ENCODE results near the gene ETV3. TPM values are rescaled to one million over a fixed set of nuclear protein-coding genes. Genes with fewer than 3 reads are reported as not detected.

Gene ETV3
- total and polyA plus RNA-seq, 2 of the 13 experiments (the other 11 are each of a cell fraction or from before 2014, with no cell fraction given): 4.2 to 5.8 TPM

DNA sequence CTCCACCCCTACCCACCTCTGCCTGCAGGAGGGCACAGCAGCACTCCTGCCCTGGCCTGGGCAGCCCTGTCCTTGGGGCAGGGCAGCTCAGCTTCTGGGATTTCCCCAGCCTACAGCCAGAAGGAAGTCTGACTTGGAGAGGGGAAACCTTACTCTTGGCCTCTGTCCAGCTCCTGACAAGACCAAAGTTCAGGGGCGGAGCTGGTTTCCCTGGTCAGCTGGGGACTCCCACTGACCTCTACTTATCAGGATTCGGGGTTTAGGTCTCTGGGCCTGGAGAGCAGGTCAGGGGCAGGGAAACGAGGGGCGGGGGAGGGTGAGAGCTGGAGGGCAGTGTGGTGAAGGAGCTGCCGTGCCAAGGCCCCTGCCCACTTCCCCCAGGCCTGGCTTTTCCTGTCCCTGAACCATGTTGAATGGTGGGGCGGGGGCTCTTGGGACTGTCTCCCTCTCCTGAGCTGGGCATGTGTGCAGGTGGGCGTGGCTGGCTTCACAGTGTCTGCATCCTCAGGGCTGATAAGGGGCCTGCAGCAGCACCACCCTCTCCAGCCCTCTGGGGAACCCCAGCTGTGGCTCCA is 16.8 kb upstream of the ETV3 start (continued):
- TF ChIP-seq, protein P1, sequence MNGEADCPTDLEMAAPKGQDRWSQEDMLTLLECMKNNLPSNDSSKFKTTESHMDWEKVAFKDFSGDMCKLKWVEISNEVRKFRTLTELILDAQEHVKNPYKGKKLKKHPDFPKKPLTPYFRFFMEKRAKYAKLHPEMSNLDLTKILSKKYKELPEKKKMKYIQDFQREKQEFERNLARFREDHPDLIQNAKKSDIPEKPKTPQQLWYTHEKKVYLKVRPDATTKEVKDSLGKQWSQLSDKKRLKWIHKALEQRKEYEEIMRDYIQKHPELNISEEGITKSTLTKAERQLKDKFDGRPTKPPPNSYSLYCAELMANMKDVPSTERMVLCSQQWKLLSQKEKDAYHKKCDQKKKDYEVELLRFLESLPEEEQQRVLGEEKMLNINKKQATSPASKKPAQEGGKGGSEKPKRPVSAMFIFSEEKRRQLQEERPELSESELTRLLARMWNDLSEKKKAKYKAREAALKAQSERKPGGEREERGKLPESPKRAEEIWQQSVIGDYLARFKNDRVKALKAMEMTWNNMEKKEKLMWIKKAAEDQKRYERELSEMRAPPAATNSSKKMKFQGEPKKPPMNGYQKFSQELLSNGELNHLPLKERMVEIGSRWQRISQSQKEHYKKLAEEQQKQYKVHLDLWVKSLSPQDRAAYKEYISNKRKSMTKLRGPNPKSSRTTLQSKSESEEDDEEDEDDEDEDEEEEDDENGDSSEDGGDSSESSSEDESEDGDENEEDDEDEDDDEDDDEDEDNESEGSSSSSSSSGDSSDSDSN (CRISPR knock-in tag; IDR thresholded peaks at IDR 0.05): no peak
- TF ChIP-seq KLF13 (CRISPR knock-in tag; IDR thresholded peaks at IDR 0.05) (no peak), NR3C1 (CRISPR knock-in tag; IDR thresholded peaks at IDR 0.05) (no peak), CEBPB (IDR thresholded peaks at IDR 0.05; ENCODE audit: borderline replicate concordance, low read depth, low read length) (no peak), ZNF383 (CRISPR knock-in tag; IDR thresholded peaks at IDR 0.05; ENCODE audit: borderline replicate concordance) (no peak), ZNF367 (CRISPR knock-in tag; IDR thresholded peaks at IDR 0.05; ENCODE audit: borderline replicate concordance) (no peak), DMAP1 (CRISPR knock-in tag; IDR thresholded peaks at IDR 0.05) (no peak), RFX1 (IDR thresholded peaks at IDR 0.05) (no peak), HMG20B (CRISPR knock-in tag; conservative IDR thresholded peaks at IDR 0.05) (no peak), CCAR2 (optimal IDR thresholded peaks at IDR 0.05; ENCODE audit: low read depth, low read length) (no peak), HNRNPH1 (optimal IDR thresholded peaks at IDR 0.05; ENCODE audit: low read depth, low read length) (no peak), NPAS2 (CRISPR knock-in tag; IDR thresholded peaks at IDR 0.05; ENCODE audit: borderline replicate concordance) (no peak), RBAK (CRISPR knock-in tag; IDR thresholded peaks at IDR 0.05) (no peak), ZFY (CRISPR knock-in tag; IDR thresholded peaks at IDR 0.05) (0 out of 2 replicates have a peak, but pooled peaks have one; percentile 16), SOX13 (IDR thresholded peaks at IDR 0.05) (no peak), SOX13 (CRISPR knock-in tag; conservative IDR thresholded peaks at IDR 0.05 in 1 of 2, IDR thresholded peaks at IDR 0.05 in 1 of 2) (peak in 1 of 2 experiments; percentile 7; a peak in 1 of 4 replicates), SOX6 (IDR thresholded peaks at IDR 0.05) (no peak), SOX6 (CRISPR knock-in tag; IDR thresholded peaks at IDR 0.05) (0 out of 2 replicates have a peak, but pooled peaks have one; percentile 34), ZNF841 (CRISPR knock-in tag; IDR thresholded peaks at IDR 0.05; ENCODE audit: borderline replicate concordance) (no peak)
- TF ChIP-seq, protein P2, sequence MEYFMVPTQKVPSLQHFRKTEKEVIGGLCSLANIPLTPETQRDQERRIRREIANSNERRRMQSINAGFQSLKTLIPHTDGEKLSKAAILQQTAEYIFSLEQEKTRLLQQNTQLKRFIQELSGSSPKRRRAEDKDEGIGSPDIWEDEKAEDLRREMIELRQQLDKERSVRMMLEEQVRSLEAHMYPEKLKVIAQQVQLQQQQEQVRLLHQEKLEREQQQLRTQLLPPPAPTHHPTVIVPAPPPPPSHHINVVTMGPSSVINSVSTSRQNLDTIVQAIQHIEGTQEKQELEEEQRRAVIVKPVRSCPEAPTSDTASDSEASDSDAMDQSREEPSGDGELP (IDR thresholded peaks at IDR 0.05; ENCODE audit: borderline replicate concordance, low read depth): peak; percentile 91
- TF ChIP-seq, protein P3, sequence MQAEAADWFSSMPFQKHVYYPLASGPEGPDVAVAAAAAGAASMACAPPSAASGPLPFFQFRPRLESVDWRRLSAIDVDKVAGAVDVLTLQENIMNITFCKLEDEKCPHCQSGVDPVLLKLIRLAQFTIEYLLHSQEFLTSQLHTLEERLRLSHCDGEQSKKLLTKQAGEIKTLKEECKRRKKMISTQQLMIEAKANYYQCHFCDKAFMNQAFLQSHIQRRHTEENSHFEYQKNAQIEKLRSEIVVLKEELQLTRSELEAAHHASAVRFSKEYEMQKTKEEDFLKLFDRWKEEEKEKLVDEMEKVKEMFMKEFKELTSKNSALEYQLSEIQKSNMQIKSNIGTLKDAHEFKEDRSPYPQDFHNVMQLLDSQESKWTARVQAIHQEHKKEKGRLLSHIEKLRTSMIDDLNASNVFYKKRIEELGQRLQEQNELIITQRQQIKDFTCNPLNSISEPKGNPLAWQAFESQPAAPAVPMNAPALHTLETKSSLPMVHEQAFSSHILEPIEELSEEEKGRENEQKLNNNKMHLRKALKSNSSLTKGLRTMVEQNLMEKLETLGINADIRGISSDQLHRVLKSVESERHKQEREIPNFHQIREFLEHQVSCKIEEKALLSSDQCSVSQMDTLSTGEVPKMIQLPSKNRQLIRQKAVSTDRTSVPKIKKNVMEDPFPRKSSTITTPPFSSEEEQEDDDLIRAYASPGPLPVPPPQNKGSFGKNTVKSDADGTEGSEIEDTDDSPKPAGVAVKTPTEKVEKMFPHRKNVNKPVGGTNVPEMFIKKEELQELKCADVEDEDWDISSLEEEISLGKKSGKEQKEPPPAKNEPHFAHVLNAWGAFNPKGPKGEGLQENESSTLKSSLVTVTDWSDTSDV (CRISPR knock-in tag; IDR thresholded peaks at IDR 0.05): no peak
- TF ChIP-seq, protein P4, sequence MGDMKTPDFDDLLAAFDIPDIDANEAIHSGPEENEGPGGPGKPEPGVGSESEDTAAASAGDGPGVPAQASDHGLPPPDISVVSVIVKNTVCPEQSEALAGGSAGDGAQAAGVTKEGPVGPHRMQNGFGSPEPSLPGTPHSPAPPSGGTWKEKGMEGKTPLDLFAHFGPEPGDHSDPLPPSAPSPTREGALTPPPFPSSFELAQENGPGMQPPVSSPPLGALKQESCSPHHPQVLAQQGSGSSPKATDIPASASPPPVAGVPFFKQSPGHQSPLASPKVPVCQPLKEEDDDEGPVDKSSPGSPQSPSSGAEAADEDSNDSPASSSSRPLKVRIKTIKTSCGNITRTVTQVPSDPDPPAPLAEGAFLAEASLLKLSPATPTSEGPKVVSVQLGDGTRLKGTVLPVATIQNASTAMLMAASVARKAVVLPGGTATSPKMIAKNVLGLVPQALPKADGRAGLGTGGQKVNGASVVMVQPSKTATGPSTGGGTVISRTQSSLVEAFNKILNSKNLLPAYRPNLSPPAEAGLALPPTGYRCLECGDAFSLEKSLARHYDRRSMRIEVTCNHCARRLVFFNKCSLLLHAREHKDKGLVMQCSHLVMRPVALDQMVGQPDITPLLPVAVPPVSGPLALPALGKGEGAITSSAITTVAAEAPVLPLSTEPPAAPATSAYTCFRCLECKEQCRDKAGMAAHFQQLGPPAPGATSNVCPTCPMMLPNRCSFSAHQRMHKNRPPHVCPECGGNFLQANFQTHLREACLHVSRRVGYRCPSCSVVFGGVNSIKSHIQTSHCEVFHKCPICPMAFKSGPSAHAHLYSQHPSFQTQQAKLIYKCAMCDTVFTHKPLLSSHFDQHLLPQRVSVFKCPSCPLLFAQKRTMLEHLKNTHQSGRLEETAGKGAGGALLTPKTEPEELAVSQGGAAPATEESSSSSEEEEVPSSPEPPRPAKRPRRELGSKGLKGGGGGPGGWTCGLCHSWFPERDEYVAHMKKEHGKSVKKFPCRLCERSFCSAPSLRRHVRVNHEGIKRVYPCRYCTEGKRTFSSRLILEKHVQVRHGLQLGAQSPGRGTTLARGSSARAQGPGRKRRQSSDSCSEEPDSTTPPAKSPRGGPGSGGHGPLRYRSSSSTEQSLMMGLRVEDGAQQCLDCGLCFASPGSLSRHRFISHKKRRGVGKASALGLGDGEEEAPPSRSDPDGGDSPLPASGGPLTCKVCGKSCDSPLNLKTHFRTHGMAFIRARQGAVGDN (CRISPR knock-in tag; IDR thresholded peaks at IDR 0.05): peak; percentile 11
